GM19324 (cell line): ENCODE measurements around the gene TBC1D5.

Experiments used
- ATAC-seq: cut with Tn5 transposase; IDR thresholded peaks from one replicate; pipeline ENCODE4 v1.9.1; 2021; ENCODE audit warnings: mild to moderate bottlenecking, moderate library complexity; ENCODE audit not compliant: unreplicated experiment, low FRiP score

Gene TBC1D5

DNA sequence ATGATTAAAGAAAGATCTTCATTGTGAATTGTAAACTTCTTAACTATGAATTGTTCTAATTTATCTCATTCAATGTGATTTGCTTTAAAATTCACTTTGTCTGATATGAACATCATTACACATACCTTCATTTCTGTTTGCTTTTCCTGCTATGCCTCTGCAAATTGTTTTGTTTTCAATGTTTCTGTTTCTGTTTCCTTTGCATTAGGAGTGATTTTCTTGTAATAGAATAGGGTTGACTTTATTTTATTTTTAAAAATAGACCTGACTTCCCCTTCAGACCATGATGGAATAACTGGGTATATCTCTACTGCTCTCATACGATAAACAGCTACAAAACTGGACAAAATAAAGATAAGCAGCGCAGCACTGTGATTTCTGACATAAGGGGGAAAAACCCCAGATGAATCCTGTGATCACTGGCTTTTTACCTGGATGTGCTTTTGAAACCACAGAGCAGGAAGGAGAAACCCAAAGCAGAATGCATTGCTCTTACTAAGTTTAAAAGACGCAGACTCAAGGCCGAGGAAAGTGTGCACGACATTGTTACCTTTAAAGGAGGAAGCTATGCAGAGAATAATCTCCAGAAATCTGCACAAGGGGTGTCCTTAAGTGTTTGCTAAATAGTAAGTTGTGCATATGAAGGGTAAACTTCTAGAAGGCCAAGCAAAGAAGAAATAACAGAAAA lies 420.2 kb downstream of the TBC1D5 start:
- ATAC-seq, result no peak

DNA sequence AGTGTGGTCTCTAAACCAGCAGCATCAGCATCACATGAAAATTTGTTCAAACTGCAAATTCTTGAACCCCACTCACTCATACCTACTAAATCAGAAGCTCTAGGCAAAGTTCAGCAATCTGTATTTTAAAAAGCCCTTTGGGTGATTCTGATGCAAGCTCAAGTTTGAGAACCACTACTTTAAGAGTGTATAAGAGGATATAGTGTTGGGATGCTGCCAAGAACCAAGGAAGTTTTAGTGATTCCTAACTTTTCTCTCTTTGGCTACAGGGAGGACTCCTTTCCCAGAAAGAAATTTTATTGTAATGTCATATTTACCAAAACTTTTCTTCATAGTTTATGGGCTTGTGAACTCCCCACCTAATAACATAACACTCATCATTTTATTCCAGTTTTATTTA lies 422.2 kb downstream of the TBC1D5 start:
- ATAC-seq, result no peak

DNA sequence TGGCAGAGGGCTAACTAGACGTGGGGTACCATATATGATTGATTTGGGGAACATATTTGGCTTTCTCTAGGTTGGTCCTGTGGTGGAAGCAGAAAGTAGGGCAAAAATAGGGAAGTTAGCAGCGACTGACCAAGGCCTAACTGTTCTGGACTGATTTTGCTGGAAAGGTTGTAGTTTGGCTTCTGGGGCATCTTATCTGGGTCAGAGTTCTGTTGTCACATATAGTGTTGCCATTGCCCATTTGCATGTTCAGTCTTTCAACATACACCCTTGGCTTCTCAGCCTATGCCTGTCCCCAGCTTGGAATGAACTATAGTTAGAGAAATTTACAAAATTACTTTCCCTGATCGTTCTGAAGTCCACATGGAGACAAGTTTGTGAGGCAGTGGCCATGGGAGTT lies 426.5 kb downstream of the TBC1D5 start:
- ATAC-seq, result no peak

DNA sequence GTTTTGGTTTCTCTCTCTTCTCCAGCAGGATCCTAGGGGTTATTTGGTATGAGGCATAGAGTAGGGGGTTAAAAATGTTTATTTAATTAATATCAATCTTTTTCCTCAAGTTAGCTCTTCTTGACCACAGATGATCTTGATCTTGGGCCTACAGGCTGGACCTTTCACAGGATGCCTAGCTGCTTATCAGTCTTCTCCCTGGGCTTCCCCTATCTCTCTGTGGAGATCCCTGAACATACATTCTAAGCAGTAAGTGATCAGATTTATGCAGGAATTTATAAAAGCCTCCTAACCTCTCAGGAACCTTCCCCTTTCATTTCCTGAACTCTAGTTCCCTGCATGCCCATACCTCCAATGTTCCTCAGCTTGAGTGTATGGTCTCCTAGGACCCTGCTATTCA lies 428.3 kb downstream of the TBC1D5 start:
- ATAC-seq, result no peak

DNA sequence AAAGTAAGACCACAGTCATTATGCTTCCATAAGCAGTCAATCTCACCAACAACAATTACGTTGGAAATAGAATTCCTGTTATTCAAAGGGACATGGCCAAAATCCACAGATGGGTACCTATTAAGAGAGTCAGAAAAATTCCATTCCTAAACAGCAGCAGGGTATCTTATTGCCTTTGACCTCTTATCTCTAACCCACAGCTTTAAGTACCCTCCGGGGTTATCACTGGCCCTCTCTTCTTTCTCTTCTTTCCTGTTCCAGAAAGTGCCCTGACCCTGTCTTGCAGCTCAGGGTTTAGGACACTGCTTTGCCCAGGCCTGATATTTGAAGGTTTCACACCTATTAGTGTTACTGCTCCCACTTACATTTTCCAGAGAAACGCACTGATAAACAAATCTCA lies 428.7 kb downstream of the TBC1D5 start:
- no peak for ATAC-seq

DNA sequence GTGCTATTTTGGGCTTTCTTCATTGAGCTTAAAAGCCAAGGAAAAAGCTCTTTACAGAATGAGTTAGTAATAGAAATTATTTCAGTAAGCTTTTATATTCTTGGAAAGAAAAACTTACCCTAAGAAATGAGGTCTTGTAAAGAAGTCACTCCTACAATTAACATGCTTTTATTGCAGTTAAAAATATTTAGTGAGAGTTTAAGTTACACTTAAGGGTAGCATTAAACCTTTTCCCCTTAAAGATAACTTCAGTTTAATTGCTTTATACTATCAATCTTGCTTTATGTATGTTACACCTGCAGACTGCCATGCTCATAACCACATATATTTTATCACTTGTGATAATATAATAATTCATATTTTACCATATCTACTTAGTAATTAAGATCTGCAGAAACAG lies 431.4 kb downstream of the TBC1D5 start:
- no peak for ATAC-seq

DNA sequence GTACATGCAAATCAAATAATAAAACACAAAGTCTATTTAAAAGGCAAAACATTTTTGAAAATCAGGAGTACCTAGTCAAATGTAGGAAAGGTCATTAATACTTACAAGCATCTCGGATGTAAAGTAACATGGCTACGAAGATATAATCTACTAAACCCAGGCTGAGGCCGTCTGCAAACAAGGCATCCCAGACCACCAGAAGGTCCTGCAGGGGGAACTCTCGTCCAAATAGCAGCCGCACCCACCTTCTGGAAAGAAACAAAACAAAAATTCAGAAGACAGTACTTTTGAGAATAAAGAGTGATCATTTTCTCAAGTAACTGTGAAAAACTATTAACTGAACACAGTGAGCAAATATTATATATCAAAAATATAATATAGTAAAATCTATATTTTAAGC lies 434.5 kb downstream of the TBC1D5 start:
- no peak for ATAC-seq

DNA sequence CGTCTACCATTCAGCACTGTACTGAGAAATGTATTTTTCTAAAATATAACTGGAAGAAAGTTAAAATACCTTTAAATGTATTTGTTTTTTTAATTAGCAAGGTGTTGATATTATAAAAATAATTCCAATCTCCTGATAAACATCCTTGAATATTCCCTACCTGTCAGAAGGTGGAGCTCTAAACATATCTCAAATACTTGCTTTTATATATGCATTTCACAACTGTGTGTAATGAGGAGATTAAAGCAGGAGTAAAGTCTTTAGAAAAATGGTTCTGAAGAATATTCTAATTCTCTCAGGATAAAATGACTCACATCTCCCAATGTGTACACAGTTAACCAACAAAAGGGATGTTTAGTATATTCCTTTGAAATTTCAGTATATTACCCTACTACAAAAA lies 434.9 kb downstream of the TBC1D5 start:
- no peak for ATAC-seq

DNA sequence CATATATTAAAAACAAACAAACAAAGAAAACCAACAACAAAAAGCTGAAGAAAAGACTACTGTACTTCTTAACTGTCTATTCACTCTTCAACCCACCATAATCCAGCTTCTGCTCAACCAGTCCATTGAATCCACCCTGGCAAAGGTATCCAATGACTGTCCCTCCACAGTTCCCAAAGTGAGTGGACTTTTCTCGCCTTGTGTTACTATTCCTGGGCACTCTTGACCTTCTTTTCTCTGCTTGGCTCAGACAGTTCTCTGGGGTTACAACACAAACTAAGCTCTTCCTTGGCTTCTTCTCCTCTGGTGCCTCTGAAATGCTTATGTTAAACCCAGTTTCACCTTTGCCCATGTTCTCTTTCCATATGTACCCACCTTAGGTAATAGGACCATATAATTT lies 437.5 kb downstream of the TBC1D5 start:
- no peak for ATAC-seq

DNA sequence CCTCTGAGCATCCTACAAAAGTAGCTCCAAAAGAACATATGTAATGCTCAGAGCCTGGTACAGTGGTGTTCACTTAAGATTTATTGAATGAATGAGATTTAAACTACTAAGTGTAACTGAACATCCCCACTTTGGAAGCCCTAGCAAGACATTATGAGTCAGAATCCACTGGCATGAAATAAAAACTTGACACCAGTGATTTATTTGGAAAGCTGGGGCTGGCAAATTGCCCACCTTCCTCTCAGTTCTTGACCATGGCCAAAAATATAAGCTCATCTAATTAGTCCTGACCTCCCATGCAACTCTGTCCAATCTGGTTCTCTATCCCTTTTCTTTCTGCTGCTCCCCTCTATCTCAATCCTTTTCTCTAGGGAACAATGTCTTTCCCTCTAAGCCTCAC lies 439.7 kb downstream of the TBC1D5 start:
- ATAC-seq, result no peak

DNA sequence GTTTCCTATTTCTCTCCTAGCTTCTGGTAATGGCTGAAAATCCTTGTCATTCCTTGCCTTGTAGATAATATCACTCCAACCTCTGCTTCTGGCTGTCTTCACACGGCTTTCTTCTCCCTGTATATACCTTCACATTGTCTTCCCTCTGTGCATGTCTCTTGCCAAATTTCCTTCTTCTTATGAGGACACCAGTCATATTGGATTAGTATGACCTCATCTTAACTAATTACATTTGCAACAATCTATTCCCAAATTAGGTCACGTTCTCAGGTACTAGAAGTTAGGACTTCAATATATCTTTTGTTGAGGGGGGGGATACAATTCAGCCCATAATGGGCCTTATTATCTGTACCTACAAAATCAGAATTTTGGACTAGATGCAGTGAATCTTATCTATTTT lies 440.3 kb downstream of the TBC1D5 start:
- ATAC-seq, result no peak

DNA sequence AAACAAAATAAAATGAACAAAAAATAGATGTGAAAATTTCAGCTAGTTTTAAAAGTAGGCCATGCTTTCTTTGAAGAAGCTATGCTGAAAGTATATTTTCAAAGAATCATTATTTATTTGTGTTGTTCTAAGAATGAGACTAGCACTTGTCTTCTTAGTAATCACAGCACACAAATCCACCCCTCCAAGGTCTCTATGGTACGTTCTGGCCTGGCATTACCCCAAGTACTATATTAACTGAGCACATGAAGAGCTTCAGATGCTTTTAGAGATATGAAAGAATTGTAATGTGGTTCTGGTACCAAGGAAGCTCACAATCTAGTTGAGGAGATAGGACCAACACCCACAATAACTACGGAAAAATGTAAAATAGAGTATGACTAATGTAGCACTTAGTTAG lies 441.2 kb downstream of the TBC1D5 start:
- no peak for ATAC-seq

DNA sequence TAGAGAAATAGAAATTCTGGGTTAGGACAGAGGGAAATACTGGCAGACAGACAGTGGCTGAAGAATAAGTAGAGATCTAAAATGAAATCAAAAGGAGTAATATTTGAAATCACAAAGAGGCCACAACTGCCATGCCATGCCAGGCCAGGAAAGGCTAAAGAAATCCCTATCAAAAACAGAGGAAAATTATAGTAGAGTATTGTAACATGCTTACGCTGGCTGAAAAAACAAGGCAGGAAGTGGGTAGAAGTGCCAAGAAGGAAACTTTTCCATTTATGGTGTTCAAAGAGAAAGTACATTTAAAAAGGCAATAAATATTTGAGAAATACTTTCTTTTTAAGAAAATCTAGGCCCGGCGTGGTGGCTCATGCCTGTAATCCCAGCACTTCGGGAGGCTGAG lies 442.0 kb downstream of the TBC1D5 start:
- ATAC-seq, result no peak

DNA sequence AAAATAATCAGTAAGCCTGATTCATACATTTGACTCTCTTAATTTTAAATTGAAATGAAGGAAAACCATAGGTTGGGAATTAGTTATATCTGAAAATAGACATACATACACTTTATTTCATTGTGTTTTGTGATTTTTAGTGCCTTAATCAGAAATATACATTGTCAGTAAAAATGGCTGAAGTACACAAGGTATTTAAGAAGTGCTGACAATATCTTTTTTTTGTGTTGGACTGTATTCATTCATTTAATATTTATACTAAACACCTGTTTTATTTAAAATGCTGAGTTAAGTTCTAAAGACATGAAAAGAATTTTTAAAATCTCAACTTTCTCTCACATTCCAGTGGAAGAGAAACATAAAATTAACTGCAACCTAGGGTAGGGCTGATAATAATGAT lies 444.4 kb downstream of the TBC1D5 start:
- ATAC-seq, result no peak

DNA sequence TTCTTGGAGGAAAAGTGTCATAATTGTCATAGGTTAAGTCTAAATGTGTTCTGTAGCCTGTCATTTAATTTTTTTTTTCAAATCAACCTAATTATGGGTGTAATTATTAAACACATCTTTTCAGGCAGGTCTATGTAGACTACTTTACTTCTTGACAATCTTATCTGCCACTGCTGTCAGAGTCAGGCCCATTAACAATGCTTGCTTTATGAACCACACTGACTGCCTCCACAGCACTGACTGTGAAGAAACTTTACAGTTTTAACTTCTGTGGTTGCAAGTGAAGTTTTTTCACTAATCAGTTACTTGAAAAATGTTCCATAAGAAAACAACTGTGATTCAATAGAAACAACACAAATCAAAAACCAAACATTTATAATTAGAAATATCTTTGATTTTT lies 449.9 kb downstream of the TBC1D5 start:
- ATAC-seq, result no peak

DNA sequence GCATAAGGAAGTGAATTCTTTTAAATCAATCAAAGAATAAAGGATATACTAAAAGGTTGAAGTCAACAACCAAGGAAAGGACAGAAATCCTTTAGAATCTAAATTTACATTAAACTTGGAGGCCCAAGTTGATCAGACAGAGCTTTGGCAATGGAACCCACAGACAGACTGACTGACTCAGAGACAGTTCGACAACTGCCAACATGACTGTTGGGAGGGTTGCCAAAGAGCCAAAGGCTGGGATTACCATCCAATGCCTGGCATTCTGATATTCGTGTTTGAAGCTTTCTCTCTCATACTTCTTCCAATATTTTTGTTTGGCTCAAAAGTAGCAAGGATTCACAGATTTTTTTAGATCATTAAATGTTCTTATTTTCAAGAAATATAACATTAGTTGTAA lies 451.5 kb downstream of the TBC1D5 start:
- no peak for ATAC-seq

DNA sequence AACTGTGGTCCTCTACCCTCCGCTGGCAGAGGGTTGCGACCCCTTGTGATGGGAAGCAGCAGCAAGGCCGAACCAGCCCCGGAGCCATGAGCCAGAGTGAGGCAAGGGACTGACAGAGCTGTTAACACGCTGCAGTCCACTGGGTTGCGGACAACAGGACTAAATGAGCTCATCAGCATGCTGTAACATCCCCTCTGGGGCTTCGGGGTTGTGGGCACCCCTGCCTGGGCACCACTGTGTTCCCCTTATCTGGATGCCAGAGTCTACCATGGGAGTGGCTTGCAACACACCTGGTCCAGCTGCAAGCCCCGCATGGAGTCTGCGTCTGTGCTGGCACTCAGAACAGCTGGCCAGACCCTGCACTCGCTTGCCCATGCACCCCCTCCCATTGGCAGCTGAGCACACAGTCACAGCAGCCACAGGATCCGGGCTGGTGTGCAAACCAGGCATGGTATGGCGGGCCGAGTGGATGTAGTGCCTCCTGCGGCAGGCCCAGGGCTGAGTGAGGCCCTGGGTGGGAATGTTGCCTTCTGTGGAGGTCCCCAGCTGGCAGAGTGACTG lies 453.5 kb downstream of the TBC1D5 start:
- ATAC-seq, result no peak

DNA sequence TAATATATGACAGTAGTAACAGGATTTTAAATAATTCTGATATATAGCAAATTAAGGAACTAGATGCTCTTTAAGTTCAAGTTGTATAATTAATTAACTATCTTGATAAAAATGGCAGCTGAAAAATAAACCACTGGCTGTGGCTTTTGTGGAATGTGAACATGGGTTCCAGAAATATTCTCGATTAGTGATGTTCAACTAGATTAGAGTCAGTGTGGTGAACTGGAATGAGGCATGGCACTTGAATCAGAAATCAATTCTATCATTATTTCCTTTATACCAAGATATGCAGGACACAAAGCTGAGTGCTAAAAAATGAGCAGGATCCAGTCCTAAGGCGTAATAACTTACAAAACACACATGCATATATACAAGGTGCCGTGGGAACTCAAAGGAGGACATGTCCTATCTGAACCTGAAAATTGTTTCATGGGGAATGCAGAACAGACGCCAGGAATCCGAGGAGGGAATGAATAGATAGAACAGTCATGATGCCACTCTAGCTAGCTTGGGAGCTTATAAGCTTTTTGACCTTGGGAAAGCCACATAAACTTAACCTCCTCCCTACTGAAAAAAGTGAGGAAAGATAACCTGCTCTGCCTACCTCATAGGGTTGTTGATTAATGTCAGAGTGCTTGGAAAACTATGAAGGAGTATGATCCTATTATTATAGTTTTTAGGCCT lies 455.3 kb downstream of the TBC1D5 start:
- ATAC-seq, result no peak

DNA sequence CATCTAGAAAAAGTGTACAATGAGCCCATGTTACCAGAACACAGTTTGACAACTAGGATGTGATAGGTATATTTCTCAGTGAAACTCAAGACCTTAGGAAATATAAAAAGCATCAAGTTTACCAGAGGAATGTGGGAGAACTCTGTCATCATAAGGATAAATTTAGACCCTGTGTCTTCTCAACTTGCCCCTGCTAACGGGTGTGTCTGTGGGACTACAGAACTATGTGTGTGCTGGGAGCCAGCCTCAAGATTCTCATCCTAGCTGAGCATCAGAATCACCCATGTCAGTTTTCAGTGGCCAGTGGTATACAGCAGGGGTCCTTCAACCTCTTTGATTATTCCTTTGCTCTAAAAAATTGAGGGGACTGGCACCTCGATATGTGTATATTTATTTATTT lies 464.4 kb downstream of the TBC1D5 start:
- ATAC-seq, result no peak

DNA sequence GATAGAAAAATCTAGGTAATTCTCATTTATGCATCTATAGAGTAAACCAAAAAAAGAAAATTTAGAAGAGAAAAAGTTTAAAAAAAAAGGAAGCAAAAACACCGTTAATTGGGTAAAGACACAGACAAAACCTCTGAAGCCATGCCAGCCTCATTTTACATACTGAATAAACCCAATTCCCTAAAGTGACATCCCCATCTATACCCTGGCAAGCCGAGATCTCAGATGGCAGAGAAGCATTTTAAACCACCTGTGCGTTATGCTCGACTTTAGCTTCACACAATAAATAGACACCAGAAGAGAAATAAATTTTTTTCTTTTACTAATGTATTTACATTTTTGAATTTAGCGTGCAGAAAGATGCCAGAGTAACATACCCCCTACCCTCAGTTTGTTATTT lies 475.6 kb downstream of the TBC1D5 start:
- ATAC-seq, result no peak

DNA sequence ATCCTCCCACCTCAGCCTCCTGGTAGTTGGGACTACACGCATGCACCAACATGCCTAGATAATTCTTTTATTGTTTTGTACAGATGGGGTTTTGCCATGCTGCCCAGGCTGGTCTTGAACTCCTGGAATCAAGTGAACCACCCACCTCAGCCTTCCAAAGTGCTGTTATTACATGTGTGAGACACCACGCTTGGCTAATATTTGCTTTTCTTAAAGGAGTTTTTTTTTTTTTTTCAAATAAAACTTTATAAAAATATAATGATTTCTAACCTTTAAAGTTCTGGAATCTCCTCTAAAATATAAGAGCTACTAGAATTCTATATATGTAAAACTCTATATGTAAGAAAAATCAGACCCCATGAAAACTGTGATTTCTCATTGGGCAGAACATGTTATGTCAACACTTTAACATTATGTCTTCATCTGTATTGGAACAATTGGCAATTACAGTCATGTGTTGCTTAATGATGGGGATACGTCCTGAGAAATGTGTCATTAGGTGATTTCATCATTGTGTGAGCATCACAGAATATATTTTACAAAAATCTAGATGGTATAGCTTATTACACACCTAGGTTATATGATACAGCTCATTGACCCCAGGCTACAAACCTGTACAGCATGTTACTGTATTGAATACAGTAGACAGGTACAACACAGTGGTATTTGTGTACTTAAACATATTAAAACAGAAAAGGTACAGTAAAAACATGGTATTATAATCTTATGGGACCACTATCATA lies 480.6 kb downstream of the TBC1D5 start:
- no peak for ATAC-seq

DNA sequence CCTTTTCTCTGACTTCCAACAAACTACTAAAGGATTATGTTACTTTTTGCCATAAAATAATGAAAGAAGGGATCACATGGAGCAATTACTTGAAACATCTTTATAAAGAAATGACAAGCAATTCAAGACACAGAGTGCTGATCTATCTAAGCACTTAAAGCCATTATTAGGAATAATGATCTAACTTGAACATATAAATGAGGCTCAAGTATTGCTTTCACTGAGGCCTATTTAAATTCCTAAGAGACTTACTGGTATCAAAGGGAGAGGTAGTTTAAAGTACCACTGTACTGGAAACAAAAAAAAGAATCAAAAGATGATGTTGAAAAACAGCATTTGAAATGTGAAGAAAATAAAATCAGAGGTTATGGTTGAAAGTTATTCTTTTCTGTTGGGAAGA lies 482.2 kb downstream of the TBC1D5 start:
- ATAC-seq, result no peak
